SK-N-SH (cell line): ENCODE data around the gene LYPD5. TPM values are rescaled to one million over a fixed set of nuclear protein-coding genes. Genes with fewer than 3 reads are reported as not detected.
A peak's percentile ranks its signal among the peaks of the same experiment; 100 is the strongest.
"Not testable (repeated sequence)": the region's sequence is repeated elsewhere in the genome, so short reads cannot be mapped to it uniquely, and the experiment has no call there.

Experiments used
- CTCF ChIA-PET: fragments of 300-600, 350-600 bp; formaldehyde crosslinking; extraction: SDS; loops from one replicate; lab custom pipeline; 2021; lab: Yijun Ruan, JAX
- POLR2A ChIA-PET: fragments of 350-600 bp; sonication (Branson Sonifier 250); formaldehyde crosslinking; extraction: SDS; loops from one replicate; lab custom pipeline; 2020; ENCODE audit warnings: antibody characterized with exemption, inconsistent platforms; lab: Yijun Ruan, JAX
- DNase-seq: peaks from one replicate; pipeline ENCODE4 v3.0.0; 2012
- H2AFZ ChIP-seq: fragments of 200-600 bp; sonication (generic); 2 replicates; pipeline ENCODE4 v1.8.1; 2016; ENCODE audit warnings: antibody characterized with exemption, mild to moderate bottlenecking, low read depth
- H3F3A ChIP-seq: fragments of 200-600 bp; sonication (generic); replicated peaks from 2 replicates; pipeline ENCODE3; 2016; ENCODE audit warnings: antibody characterized with exemption, mild to moderate bottlenecking; ENCODE audit not compliant: insufficient read depth
- H3K27ac ChIP-seq, 2 experiments: fragments of 200-500 bp in 1 of 2; fragments of 200-600 bp in 1 of 2; sonication (Bioruptor generic) in 1 of 2; sonication (generic), shearing (Covaris generic) in 1 of 2; 2 replicates each; pipeline versions ENCODE4 v1.5.1 to v1.6.1; 2014 to 2016; ENCODE audit warnings: low read depth in 2 of 2, inconsistent platforms in 1 of 2, low read length in 1 of 2, mild to moderate bottlenecking in 1 of 2, mixed read lengths in 1 of 2
- H3K27me3 ChIP-seq: fragments of 200-600 bp; sonication (generic), shearing (Covaris generic); 2 replicates; pipeline ENCODE4 v1.6.1; 2016; ENCODE audit warnings: mixed run types; ENCODE audit not compliant: insufficient read depth
- H3K36me3 ChIP-seq, 2 experiments: fragments of 200-500 bp in 1 of 2; fragments of 200-600 bp in 1 of 2; sonication (Bioruptor generic) in 1 of 2; sonication (generic) in 1 of 2; replicated peaks in 1 of 2; 2 replicates each; pipeline versions ENCODE3 to v1.5.1; 2014 to 2016; ENCODE audit warnings: low read length in 1 of 2, mild to moderate bottlenecking in 1 of 2; ENCODE audit not compliant: insufficient read depth in 2 of 2, control insufficient read depth in 1 of 2
- H3K4me1 ChIP-seq, 2 experiments: fragments of 200-500 bp in 1 of 2; fragments of 200-600 bp in 1 of 2; sonication (Bioruptor generic) in 1 of 2; sonication (generic), shearing (Covaris generic) in 1 of 2; 2 replicates each; pipeline versions ENCODE4 v1.5.1 to v1.6.1; 2014 to 2016; ENCODE audit warnings: low read depth in 1 of 2, low read length in 1 of 2, mixed run types in 1 of 2; ENCODE audit not compliant: insufficient read depth in 2 of 2, control insufficient read depth in 1 of 2
- H3K4me2 ChIP-seq: fragments of 200-600 bp; sonication (generic), shearing (Covaris generic); 2 replicates; pipeline ENCODE4 v1.6.1; 2017; ENCODE audit warnings: mixed run types
- H3K4me3 ChIP-seq, 2 experiments: fragments of 200-500 bp in 1 of 2; fragments of 200-600 bp in 1 of 2; sonication (Bioruptor generic) in 1 of 2; sonication (generic), shearing (Covaris generic) in 1 of 2; 2 replicates each; pipeline versions ENCODE4 v1.5.1 to v1.8.1; 2014 to 2016; ENCODE audit warnings: low read depth in 2 of 2, inconsistent platforms in 1 of 2, low read length in 1 of 2, mild to moderate bottlenecking in 1 of 2, mixed read lengths in 1 of 2, moderate library complexity in 1 of 2
- H3K79me2 ChIP-seq: fragments of 200-600 bp; sonication (generic); 2 replicates; pipeline ENCODE4 v1.8.1; 2017; ENCODE audit warnings: mild to moderate bottlenecking; ENCODE audit not compliant: insufficient read depth
- H3K9ac ChIP-seq: fragments of 200-600 bp; sonication (generic); 2 replicates; pipeline ENCODE4 v1.6.1; 2017; ENCODE audit warnings: mixed run types
- H3K9me2 ChIP-seq: fragments of 200-600 bp; sonication (generic); 2 replicates; pipeline ENCODE4 v1.6.1; 2017; ENCODE audit warnings: mixed run types
- H3K9me3 ChIP-seq: fragments of 200-600 bp; sonication (generic); 2 replicates; pipeline ENCODE4 v1.6.1; 2017; ENCODE audit warnings: mixed run types, mild to moderate bottlenecking, moderate library complexity
- H4K20me1 ChIP-seq: fragments of 200-600 bp; sonication (generic); 2 replicates; pipeline ENCODE4 v1.6.1; 2017; ENCODE audit warnings: mild to moderate bottlenecking, mixed run types; ENCODE audit not compliant: insufficient read depth
- ELF1 ChIP-seq: IDR thresholded peaks from 2 replicates; pipeline ENCODE4 v1.4.0; 2012
- FOXJ3 ChIP-seq: sonication (generic); formaldehyde crosslinking; IDR thresholded peaks from 2 replicates; pipeline ENCODE4 v1.5.1; 2020; ENCODE audit warnings: mild to moderate bottlenecking, missing genetic modification reagents
- GABPA ChIP-seq: IDR thresholded peaks from 2 replicates; pipeline ENCODE4 v1.4.0; 2012; ENCODE audit warnings: low read depth, mild to moderate bottlenecking
- NRF1 ChIP-seq: IDR thresholded peaks from 2 replicates; pipeline ENCODE4 v1.6.1; 2012; ENCODE audit warnings: low read depth, mild to moderate bottlenecking, low read length
- RCOR1 ChIP-seq: fragments of 150-350 bp; IDR thresholded peaks from 2 replicates; pipeline ENCODE4 v1.6.1; 2017; ENCODE audit warnings: antibody characterized with exemption, low read length
- TCF12 ChIP-seq: IDR thresholded peaks from 2 replicates; pipeline ENCODE4 v1.4.0; 2012
- YY1 ChIP-seq: IDR thresholded peaks from 2 replicates; pipeline ENCODE4 v1.4.0; 2012; ENCODE audit warnings: low read depth, mild to moderate bottlenecking
- WGBS: methylation state at CpG from one replicate; pipeline ENCODE4 v1.1.6; 2017; ENCODE audit warnings: low lambda C conversion rate; 5-methylcytosine and 5-hydroxymethylcytosine counted together
- polyA plus RNA-seq, 3 experiments: library from polyadenylated mRNA; depleted of rRNA; stranded (reverse); fragments of >200 nt; gene quantifications; 2 replicates each; pipeline ENCODE4 v1.2.3, GENCODE V29; 2012
- TF ChIP-seq, protein P1 (sequence below): IDR thresholded peaks from 2 replicates; pipeline ENCODE4 v1.4.0; 2012; ENCODE audit warnings: low read depth
- TF ChIP-seq, protein P2 (sequence below): fragments of 150-350 bp; IDR thresholded peaks from 2 replicates; pipeline ENCODE4 v1.6.1; 2017; ENCODE audit warnings: antibody characterized with exemption, low read length, low read depth, borderline replicate concordance

Gene LYPD5
- polyA plus RNA-seq, 1 of the 3 experiments (the other 2 are of a cell fraction): 0.13 TPM

DNA sequence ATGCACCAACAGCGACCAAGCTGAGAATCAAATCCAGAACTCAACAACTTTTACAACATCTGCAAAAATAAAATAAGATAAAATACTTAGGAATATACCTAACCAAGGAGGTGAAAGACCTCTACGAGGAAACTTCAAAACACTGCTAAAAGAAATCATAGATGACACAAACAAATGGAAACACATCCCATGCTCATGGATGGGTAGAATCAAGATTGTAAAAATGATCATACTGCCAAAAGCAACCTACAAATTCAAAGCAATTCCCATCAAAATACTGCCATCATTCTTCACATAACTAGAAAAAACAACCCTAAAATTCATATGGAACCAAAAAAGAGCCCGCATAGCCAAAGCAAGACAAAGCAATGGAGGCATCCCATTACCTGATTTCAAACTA, 21.6 kb upstream of the LYPD5 start:
- H3K9me3 ChIP-seq, CTCF ChIA-PET, H3K9me2 ChIP-seq, H3K4me3 ChIP-seq, H3K4me2 ChIP-seq, H3K27ac ChIP-seq, H3K36me3 ChIP-seq, H2AFZ ChIP-seq, POLR2A ChIA-PET, H3K9ac ChIP-seq, H3F3A ChIP-seq, H4K20me1 ChIP-seq, H3K27me3 ChIP-seq, H3K4me1 ChIP-seq, DNase-seq: not testable (repeated sequence)
- WGBS: 38% methylated on average over 3 of the region's 3 CpGs
- H3K79me2 ChIP-seq: peaks cover 13% of the 10 kb centered on the region

DNA sequence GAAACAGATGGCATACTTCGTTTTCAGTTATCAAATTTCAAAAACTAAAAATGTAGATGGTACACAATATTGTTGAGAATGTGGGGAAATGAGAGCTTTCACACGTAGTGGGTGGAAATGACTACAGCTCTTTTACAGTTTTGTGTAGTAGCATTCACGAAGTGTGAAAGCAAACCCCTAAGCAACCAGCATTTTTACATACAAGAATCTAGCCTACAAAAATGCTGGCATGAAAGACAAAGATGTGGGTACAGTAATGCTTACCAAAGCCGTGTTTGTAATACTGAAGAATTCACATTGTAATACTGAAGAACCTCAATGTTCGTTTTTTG, 18.6 kb upstream of the LYPD5 start:
- Histone ChIP-seq H3K9me3 (no peaks in the 10 kb centered on the region), H2AFZ (peak overlapping the region; percentile 43; the same call in 1 of the 2 replicates), H3K9ac (no peak overlapping the region), H3K27ac (no peak overlapping the region), H3K36me3 (no peaks in the 10 kb centered on the region), H3K4me3 (peak overlapping the region; percentile 44 to 47; a peak in 3 of 4 replicates), H3F3A (no peaks in the 10 kb centered on the region), H3K79me2 (no peaks in the 10 kb centered on the region), H3K4me2 (peak overlapping the region; percentile 59), H3K9me2 (no peaks in the 10 kb centered on the region), H4K20me1 (no peaks in the 10 kb centered on the region), H3K4me1 (peaks cover 0 to 5% of the 10 kb centered on the region in 2 experiments; a peak in 1 of 4 replicates), H3K27me3 (no peaks in the 10 kb centered on the region; the same call in 1 of the 2 replicates)
- CTCF ChIA-PET: no interaction called here
- POLR2A ChIA-PET: no interaction called here
- no peak for TF ChIP-seq FOXJ3 (CRISPR knock-in tag)
- 9% methylated on average over 5 of the region's 5 CpGs for WGBS
- DNase-seq: no peak

GRCh38 chr19:43820098-43820883, 18.0 kb upstream of the LYPD5 start:
- H3K27ac ChIP-seq: no peak overlapping the region
- no peaks in the 10 kb centered on the region for H3K79me2 ChIP-seq
- peak overlapping the region; percentile 43; the same call in 1 of the 2 replicates for H2AFZ ChIP-seq
- H3K4me1 ChIP-seq: peaks cover 0 to 5% of the 10 kb centered on the region in 2 experiments; a peak in 1 of 4 replicates
- ChIA-PET CTCF (no interaction called here), POLR2A (no interaction called here)
- TF ChIP-seq YY1 (no peak), TCF12 (no peak), RCOR1 (no peak), GABPA (peak; percentile 42; the same call in 1 of the 2 replicates), ELF1 (peak; percentile 46; the same call in 1 of the 2 replicates), NRF1 (peak; percentile 29)
- TF ChIP-seq, protein P1, sequence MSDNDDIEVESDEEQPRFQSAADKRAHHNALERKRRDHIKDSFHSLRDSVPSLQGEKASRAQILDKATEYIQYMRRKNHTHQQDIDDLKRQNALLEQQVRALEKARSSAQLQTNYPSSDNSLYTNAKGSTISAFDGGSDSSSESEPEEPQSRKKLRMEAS: peak; percentile 89
- TF ChIP-seq, protein P2, sequence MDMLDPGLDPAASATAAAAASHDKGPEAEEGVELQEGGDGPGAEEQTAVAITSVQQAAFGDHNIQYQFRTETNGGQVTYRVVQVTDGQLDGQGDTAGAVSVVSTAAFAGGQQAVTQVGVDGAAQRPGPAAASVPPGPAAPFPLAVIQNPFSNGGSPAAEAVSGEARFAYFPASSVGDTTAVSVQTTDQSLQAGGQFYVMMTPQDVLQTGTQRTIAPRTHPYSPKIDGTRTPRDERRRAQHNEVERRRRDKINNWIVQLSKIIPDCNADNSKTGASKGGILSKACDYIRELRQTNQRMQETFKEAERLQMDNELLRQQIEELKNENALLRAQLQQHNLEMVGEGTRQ: no peak
- H3K9ac ChIP-seq: no peak overlapping the region
- H3K4me3 ChIP-seq: peak overlapping the region; percentile 44 to 47; a peak in 3 of 4 replicates
- DNase-seq: peak; percentile 49
- no peaks in the 10 kb centered on the region for H3K9me3 ChIP-seq
- H3K9me2 ChIP-seq: no peaks in the 10 kb centered on the region
- no peaks in the 10 kb centered on the region for H4K20me1 ChIP-seq
- no peaks in the 10 kb centered on the region; the same call in 1 of the 2 replicates for H3K27me3 ChIP-seq
- no peaks in the 10 kb centered on the region for H3F3A ChIP-seq
- peak overlapping the region; percentile 59 for H3K4me2 ChIP-seq
- no peaks in the 10 kb centered on the region for H3K36me3 ChIP-seq
- WGBS: 41% methylated on average over 48 of the region's 48 CpGs
